Adrenal gland (tissue), 12 donors: ENCODE results near the gene NSMF. TPM values are rescaled to one million over a fixed set of nuclear protein-coding genes. Genes with fewer than 3 reads are reported as not detected.

ENCODE experiments used
- DNase-seq, 7 donors: peaks; one replicate each; pipeline ENCODE4 v3.0.0-alpha.2; 2019 to 2020
- H3K27ac ChIP-seq, 5 donors: fragments of 200-600 bp; sonication (generic) in 4 of 5; 1 replicate in 3 of 5; 2 replicates in 2 of 5; pipeline versions ENCODE4 v1.5.1 to v1.8.0; 2016 to 2020; ENCODE audit warnings: mild to moderate bottlenecking in 1 of 5
- H3K27me3 ChIP-seq: fragments of 200-600 bp; 2 replicates; pipeline ENCODE4 v1.8.0; 2021
- H3K36me3 ChIP-seq, 2 donors: fragments of 200-600 bp; replicated peaks in 1 of 2; 1 replicate in 1 of 2; 2 replicates in 1 of 2; pipeline versions ENCODE4 v1.5.1 to v1.8.0; 2018 to 2022
- H3K4me1 ChIP-seq, 2 donors: fragments of 200-600 bp; replicated peaks in 1 of 2; 1 replicate in 1 of 2; 2 replicates in 1 of 2; pipeline versions ENCODE4 v1.5.1 to v1.8.0; 2018 to 2021
- H3K4me3 ChIP-seq, 4 donors: fragments of 200-600 bp; sonication (generic) in 3 of 4; one replicate each; pipeline ENCODE4 v1.5.1; 2016 to 2018
- H3K9me3 ChIP-seq, 3 donors: fragments of 200-600 bp; sonication (generic) in 1 of 3; replicated peaks in 1 of 3; 1 replicate in 2 of 3; 2 replicates in 1 of 3; pipeline versions ENCODE4 v1.5.1 to v1.8.0; 2016 to 2021
- POLR2A ChIP-seq, 2 donors: fragments of 450-650 bp; IDR thresholded peaks; one replicate each; pipeline ENCODE4 v1.6.1; 2017; ENCODE audit warnings: antibody characterized with exemption in 2 of 2, mild to moderate bottlenecking in 2 of 2, moderate library complexity in 1 of 2
- whole genome bisulfite sequencing, 4 donors: extraction: QIAGEN DNeasy Blood & Tissue Kit in 2 of 4; methylation state at CpG; one replicate each; pipeline versions ENCODE4 v1.1.5 to v1.1.7; 2013 to 2017; 5-methylcytosine and 5-hydroxymethylcytosine counted together
- intact Hi-C, 2 donors: fragments of 100-400 bp; cut with DNase I; formaldehyde crosslinking; loops; one replicate each; pipeline versions ENCODE4 v1.14.1 to v1.15.0; 2022 to 2023
- polyA plus RNA-seq, 3 donors: library from polyadenylated mRNA; stranded (reverse); fragments of 200-250 nt in 2 of 3; fragments of 350-450 nt in 1 of 3; fragmentation: Illumina TruSeq in 1 of 3; extraction: RNeasy Lipid Tissue Mini Kit (QIAGEN cat#74804) in 1 of 3; gene quantifications; one replicate each; pipeline ENCODE4 v1.2.3, GENCODE V29; 2013 to 2014
- total RNA-seq, 9 donors: library from RNA; depleted of rRNA in 4 of 9; stranded (reverse); fragments of >200 nt in 4 of 9; fragments of 120-200 nt in 1 of 9; fragmentation: NEBNext Ultra II Directional in 1 of 9; extraction: Animal tissue kit (Norgen Biotek cat#: 25700) in 1 of 9; gene quantifications; one replicate each; pipeline versions ENCODE4 v1.1.0 to v1.2.4, GENCODE V29; 2013 to 2023
- TF ChIP-seq, protein P1 (sequence below), 6 experiments: fragments of 450-650 bp in 4 of 6; fragments of 200-600 bp in 2 of 6; sonication (generic) in 1 of 6; IDR thresholded peaks; 1 replicate in 5 of 6; 2 replicates in 1 of 6; pipeline versions ENCODE4 v1.5.1 to v1.8.0; 2016 to 2021; ENCODE audit warnings: antibody characterized with exemption in 6 of 6, mild to moderate bottlenecking in 2 of 6, moderate library complexity in 1 of 6
- donor health status: healthy with polysubstance abuse.
- donor health status: Bipolar disorder and iron deficiency.
- donor health status: DM: yes; HTN: yes; CAD: no.
- donor health status: DM: no; HTN: no; CAD: no.
- donor health status: DM: no; HTN: no; CAD: no.
- donor health status: DM: yes; HTN: yes; CAD: no.

NSMF gene
- total and polyA plus RNA-seq, 12 donors, result 8.7 to 118 (median 25.9) TPM

- Histone ChIP-seq H3K27ac (no peak overlapping the region), H3K4me1 (no peaks in the 10 kb centered on the region), H3K4me3 (no peak overlapping the region), H3K9me3 (no peaks in the 10 kb centered on the region), H3K36me3 (no peaks in the 10 kb centered on the region), H3K27me3 (no peaks in the 10 kb centered on the region)
- 89 to 95% (median 94%) methylated on average over 17 to 28 of the region's 28 CpGs for whole genome bisulfite sequencing, 4 donors
- DNase-seq, result no peak
- TF ChIP-seq, protein P1, sequence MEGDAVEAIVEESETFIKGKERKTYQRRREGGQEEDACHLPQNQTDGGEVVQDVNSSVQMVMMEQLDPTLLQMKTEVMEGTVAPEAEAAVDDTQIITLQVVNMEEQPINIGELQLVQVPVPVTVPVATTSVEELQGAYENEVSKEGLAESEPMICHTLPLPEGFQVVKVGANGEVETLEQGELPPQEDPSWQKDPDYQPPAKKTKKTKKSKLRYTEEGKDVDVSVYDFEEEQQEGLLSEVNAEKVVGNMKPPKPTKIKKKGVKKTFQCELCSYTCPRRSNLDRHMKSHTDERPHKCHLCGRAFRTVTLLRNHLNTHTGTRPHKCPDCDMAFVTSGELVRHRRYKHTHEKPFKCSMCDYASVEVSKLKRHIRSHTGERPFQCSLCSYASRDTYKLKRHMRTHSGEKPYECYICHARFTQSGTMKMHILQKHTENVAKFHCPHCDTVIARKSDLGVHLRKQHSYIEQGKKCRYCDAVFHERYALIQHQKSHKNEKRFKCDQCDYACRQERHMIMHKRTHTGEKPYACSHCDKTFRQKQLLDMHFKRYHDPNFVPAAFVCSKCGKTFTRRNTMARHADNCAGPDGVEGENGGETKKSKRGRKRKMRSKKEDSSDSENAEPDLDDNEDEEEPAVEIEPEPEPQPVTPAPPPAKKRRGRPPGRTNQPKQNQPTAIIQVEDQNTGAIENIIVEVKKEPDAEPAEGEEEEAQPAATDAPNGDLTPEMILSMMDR (IDR thresholded peaks at IDR 0.05), result no peak
- no peak for TF ChIP-seq POLR2A (IDR thresholded peaks at IDR 0.05)
- intact Hi-C loops, result no loop called here
Measured at GRCh38 chr9:137505421-137506140, 46.4 kb upstream of the NSMF start.

DNA sequence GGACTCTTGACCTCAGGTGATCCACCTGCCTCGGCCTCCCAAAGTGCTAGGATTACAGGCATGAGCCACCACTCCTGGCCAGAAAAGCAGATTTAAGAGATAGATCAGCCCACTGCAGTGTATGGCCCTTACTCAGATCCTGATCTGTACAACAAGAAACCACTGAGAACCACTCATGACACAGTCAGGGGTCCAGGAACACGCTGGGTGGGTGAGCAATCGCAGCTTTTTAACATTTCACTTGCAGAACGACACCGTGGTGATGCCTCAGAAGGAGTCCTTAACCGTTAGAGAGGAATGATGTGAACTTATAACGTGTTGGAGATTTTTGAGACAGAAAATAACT, 45.3 kb upstream of the NSMF start:
- no peak overlapping the region for H3K27ac ChIP-seq
- H3K4me3 ChIP-seq, result no peak overlapping the region
- WGBS, 4 donors, result 92 to 99% (median 94%) methylated on average over 7 of the region's 7 CpGs
- H3K4me1 ChIP-seq, result no peaks in the 10 kb centered on the region
- no peak for TF ChIP-seq POLR2A (IDR thresholded peaks at IDR 0.05)
- TF ChIP-seq, protein P1 (IDR thresholded peaks at IDR 0.05), result no peak
- no peaks in the 10 kb centered on the region for H3K9me3 ChIP-seq
- no peaks in the 10 kb centered on the region for H3K36me3 ChIP-seq
- intact Hi-C loops, result no loop called here
- no peaks in the 10 kb centered on the region for H3K27me3 ChIP-seq
- no peak for DNase-seq

DNA sequence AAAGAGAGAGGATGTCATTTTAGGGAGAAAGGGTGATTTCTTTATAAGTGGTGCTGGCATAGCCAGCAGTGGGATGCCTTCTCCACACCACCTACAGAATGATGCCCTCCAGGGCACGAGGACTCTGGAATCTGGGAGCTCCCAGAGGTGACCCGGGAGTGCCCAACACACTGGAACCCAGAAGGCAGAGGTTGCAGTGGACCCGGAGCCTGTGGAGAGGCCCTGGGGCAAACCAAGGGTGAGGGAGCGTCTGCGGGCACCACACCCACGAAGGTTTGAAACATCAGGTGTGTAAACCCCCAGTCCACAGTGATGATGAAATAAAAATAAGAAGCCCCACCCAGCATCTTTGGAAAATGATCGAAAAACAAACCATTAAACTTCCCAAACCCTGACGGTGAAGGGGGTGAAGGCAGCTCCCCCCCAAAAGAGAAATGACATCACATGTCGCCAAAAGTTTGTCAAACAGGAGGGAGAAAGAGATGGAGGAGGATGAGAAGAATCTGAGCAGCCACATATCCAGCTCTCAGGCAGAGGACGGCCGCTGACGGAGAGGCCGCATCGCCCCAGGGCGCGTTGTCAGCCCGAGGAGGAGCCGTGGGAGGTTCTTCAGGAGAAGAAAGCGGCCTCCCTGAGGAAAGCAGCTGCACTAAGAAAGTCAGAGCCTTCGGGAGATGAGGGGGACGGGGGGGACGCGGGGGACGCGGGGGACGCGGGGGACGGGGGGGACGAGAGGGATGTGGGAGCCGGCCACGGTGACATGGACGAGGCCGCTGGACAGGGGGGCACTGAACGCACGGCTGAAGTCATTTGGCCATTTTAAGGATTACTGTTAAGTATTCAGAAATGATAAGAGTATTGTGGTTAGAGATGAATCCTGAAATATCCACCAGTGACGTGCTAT, 43.1 kb upstream of the NSMF start:
- H3K4me1 ChIP-seq, result no peaks in the 10 kb centered on the region
- H3K4me3 ChIP-seq, result no peak overlapping the region
- H3K36me3 ChIP-seq, result no peaks in the 10 kb centered on the region
- TF ChIP-seq, protein P1 (IDR thresholded peaks at IDR 0.05), result no peak
- no peak for TF ChIP-seq POLR2A (IDR thresholded peaks at IDR 0.05)
- intact Hi-C loops, result no loop called here
- DNase-seq, result no peak
- no peaks in the 10 kb centered on the region for H3K9me3 ChIP-seq
- WGBS, 4 donors, result 77 to 88% (median 86%) methylated on average over 30 to 35 of the region's 36 CpGs
- H3K27ac ChIP-seq, result no peak overlapping the region
- no peaks in the 10 kb centered on the region for H3K27me3 ChIP-seq

DNA sequence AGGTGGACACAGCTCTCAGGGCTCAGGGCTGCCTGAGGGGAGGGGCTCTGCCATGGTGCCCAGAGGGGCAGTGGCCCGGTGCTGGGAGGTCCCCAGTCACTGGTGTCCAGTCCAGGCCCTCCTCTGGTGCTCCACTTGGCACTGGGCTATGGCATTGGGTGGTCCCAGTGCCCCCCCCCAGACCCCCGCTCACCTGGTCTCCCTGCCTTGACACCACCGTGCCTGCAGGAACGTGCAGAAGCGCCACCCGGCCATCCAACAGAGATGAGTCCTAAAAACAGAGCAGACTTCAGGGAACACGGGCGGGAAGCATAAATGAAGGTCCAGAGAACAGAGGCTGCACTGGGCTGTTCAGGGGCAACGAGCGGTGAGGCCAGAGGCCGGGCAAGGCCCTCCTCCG, 42.3 kb upstream of the NSMF start:
- 86 to 94% (median 89%) methylated on average over 10 to 12 of the region's 12 CpGs for WGBS, 4 donors
- Histone ChIP-seq H3K4me3 (no peak overlapping the region), H3K9me3 (no peaks in the 10 kb centered on the region), H3K27me3 (no peaks in the 10 kb centered on the region), H3K4me1 (no peaks in the 10 kb centered on the region), H3K27ac (no peak overlapping the region), H3K36me3 (no peaks in the 10 kb centered on the region)
- TF ChIP-seq, protein P1 (IDR thresholded peaks at IDR 0.05), result no peak
- TF ChIP-seq POLR2A (IDR thresholded peaks at IDR 0.05), result no peak
- DNase-seq, result no peak
- intact Hi-C loops, result no loop called here
